H9 (cell line): ENCODE data around the gene RTP3. TPM values are rescaled to one million over a fixed set of nuclear protein-coding genes. Genes with fewer than 3 reads are reported as not detected.
A peak's percentile ranks its signal among the peaks of the same experiment; 100 is the strongest.

ENCODE experiments used
- DNase-seq: peaks from one replicate; pipeline ENCODE4 v3.0.0-alpha.2; 2017
- H2AFZ ChIP-seq: one replicate; pipeline ENCODE4 v1.6.1; 2013; ENCODE audit warnings: mild to moderate bottlenecking, low read length, control low read depth, moderate library complexity
- H2AK5ac ChIP-seq: 2 replicates; pipeline ENCODE4 v1.6.1; 2013; ENCODE audit warnings: low read length, control low read depth, mixed read lengths; ENCODE audit not compliant: insufficient read length
- H2BK120ac ChIP-seq: one replicate; pipeline ENCODE4 v1.6.1; 2013; ENCODE audit warnings: low read depth, mild to moderate bottlenecking, low read length, control low read depth, inconsistent platforms; ENCODE audit not compliant: poor library complexity, severe bottlenecking
- H2BK12ac ChIP-seq: 2 replicates; pipeline ENCODE4 v1.6.1; 2013; ENCODE audit warnings: low read length, control low read depth, mixed read lengths, low read depth; ENCODE audit not compliant: insufficient read length
- H2BK15ac ChIP-seq: 2 replicates; pipeline ENCODE4 v1.6.1; 2013; ENCODE audit warnings: low read depth, low read length, control low read depth
- H2BK20ac ChIP-seq: one replicate; pipeline ENCODE4 v1.6.1; 2013; ENCODE audit warnings: low read depth, mild to moderate bottlenecking, low read length, control low read depth, inconsistent platforms; ENCODE audit not compliant: poor library complexity, severe bottlenecking
- H2BK5ac ChIP-seq: 2 replicates; pipeline ENCODE4 v1.6.1; 2013; ENCODE audit warnings: low read length, control low read depth, mixed read lengths; ENCODE audit not compliant: insufficient read length
- H3K14ac ChIP-seq: 2 replicates; pipeline ENCODE4 v1.6.1; 2013; ENCODE audit warnings: low read length, control low read depth; ENCODE audit not compliant: insufficient read depth
- H3K18ac ChIP-seq: 2 replicates; pipeline ENCODE4 v1.6.1; 2013; ENCODE audit warnings: low read depth, mild to moderate bottlenecking, mixed read lengths, low read length, control low read depth; ENCODE audit not compliant: insufficient read length
- H3K23ac ChIP-seq: 2 replicates; pipeline ENCODE4 v1.6.1; 2013; ENCODE audit warnings: low read length, control low read depth, mixed read lengths, low read depth; ENCODE audit not compliant: insufficient read length
- H3K23me2 ChIP-seq: 2 replicates; pipeline ENCODE4 v1.6.1; 2013; ENCODE audit warnings: low read depth, mild to moderate bottlenecking, mixed read lengths, low read length, control low read depth; ENCODE audit not compliant: insufficient read length, poor library complexity, severe bottlenecking
- H3K27ac ChIP-seq: 2 replicates; pipeline ENCODE4 v1.5.1; 2013; ENCODE audit warnings: low read length, control low read depth, mixed read lengths, low read depth; ENCODE audit not compliant: insufficient read length
- H3K27me3 ChIP-seq: 2 replicates; pipeline ENCODE4 v1.6.1; 2013; ENCODE audit warnings: low read length, control low read depth, inconsistent platforms; ENCODE audit not compliant: insufficient read depth
- H3K4ac ChIP-seq: 2 replicates; pipeline ENCODE4 v1.6.1; 2013; ENCODE audit warnings: low read depth, mild to moderate bottlenecking, control low read depth, inconsistent platforms, low read length, moderate library complexity
- H3K4me1 ChIP-seq: 2 replicates; pipeline ENCODE4 v1.6.1; 2013; ENCODE audit warnings: low read length, control low read depth, inconsistent platforms; ENCODE audit not compliant: insufficient read depth
- H3K4me2 ChIP-seq: 2 replicates; pipeline ENCODE4 v1.6.1; 2013; ENCODE audit warnings: low read length, control low read depth, mixed read lengths; ENCODE audit not compliant: insufficient read length, insufficient read depth
- H3K56ac ChIP-seq: 2 replicates; pipeline ENCODE4 v1.6.1; 2013; ENCODE audit warnings: low read depth, mild to moderate bottlenecking, mixed read lengths, low read length, control low read depth; ENCODE audit not compliant: insufficient read length
- H3K79me1 ChIP-seq: 2 replicates; pipeline ENCODE4 v1.6.1; 2013; ENCODE audit warnings: low read depth, mild to moderate bottlenecking, moderate library complexity, low read length, control low read depth, inconsistent platforms; ENCODE audit not compliant: insufficient read depth, poor library complexity, severe bottlenecking
- H3K79me2 ChIP-seq: 2 replicates; pipeline ENCODE4 v1.6.1; 2013; ENCODE audit warnings: low read length, control low read depth, inconsistent platforms; ENCODE audit not compliant: insufficient read depth
- H3K9ac ChIP-seq: 2 replicates; pipeline ENCODE4 v1.6.1; 2013; ENCODE audit warnings: low read length, control low read depth, mixed read lengths; ENCODE audit not compliant: insufficient read length; ENCODE audit errors: extremely low read depth
- H3K9me3 ChIP-seq: one replicate; pipeline ENCODE4 v1.6.1; 2013; ENCODE audit warnings: low read depth, low read length, inconsistent platforms; ENCODE audit not compliant: control insufficient read depth
- H3T11ph ChIP-seq: one replicate; pipeline ENCODE4 v1.6.1; 2013; ENCODE audit warnings: mild to moderate bottlenecking, low read length, control low read depth, inconsistent platforms
- H4K20me1 ChIP-seq: one replicate; pipeline ENCODE4 v1.6.1; 2013; ENCODE audit not compliant: control insufficient read depth, insufficient read length, insufficient read depth
- H4K5ac ChIP-seq: 2 replicates; pipeline ENCODE4 v1.6.1; 2013; ENCODE audit warnings: low read depth, mild to moderate bottlenecking, mixed read lengths, low read length, control low read depth; ENCODE audit not compliant: insufficient read length
- H4K8ac ChIP-seq: replicated peaks from 2 replicates; pipeline ENCODE4 v1.6.1; 2013; ENCODE audit warnings: low read length, control low read depth, mixed read lengths, low read depth; ENCODE audit not compliant: insufficient read length
- H4K91ac ChIP-seq: 2 replicates; pipeline ENCODE4 v1.6.1; 2013; ENCODE audit warnings: low read depth, mild to moderate bottlenecking, moderate library complexity, mixed read lengths, low read length, control low read depth; ENCODE audit not compliant: insufficient read length
- H3K27ac Mint-ChIP-seq, 3 experiments: 2 replicates in 2 of 3; 3 replicates in 1 of 3; pipeline ENCODE4 v1.8.0; 2020 to 2021; ENCODE audit warnings: mixed read lengths in 3 of 3, mild to moderate bottlenecking in 1 of 3, moderate library complexity in 1 of 3
- H3K27me3 Mint-ChIP-seq: 2 replicates; pipeline ENCODE4 v1.8.0; 2021; ENCODE audit warnings: low read depth, mild to moderate bottlenecking, moderate library complexity, mixed read lengths
- H3K36me3 Mint-ChIP-seq, 3 experiments: 2 replicates in 2 of 3; 3 replicates in 1 of 3; pipeline ENCODE4 v1.8.0; 2020 to 2021; ENCODE audit warnings: low read depth in 3 of 3, mixed read lengths in 3 of 3; ENCODE audit not compliant: insufficient read depth in 1 of 3
- H3K4me1 Mint-ChIP-seq, 2 experiments: 2 replicates each; pipeline ENCODE4 v1.8.0; 2020; ENCODE audit warnings: mixed read lengths in 2 of 2
- H3K4me3 Mint-ChIP-seq, 2 experiments: 2 replicates in 1 of 2; 3 replicates in 1 of 2; pipeline ENCODE4 v1.8.0; 2020 to 2021; ENCODE audit warnings: mild to moderate bottlenecking in 2 of 2, mixed read lengths in 2 of 2, moderate library complexity in 1 of 2
- H3K9me3 Mint-ChIP-seq, 2 experiments: 2 replicates in 1 of 2; 3 replicates in 1 of 2; pipeline ENCODE4 v1.8.0; 2020; ENCODE audit warnings: mild to moderate bottlenecking in 2 of 2, mixed read lengths in 2 of 2, moderate library complexity in 1 of 2
- CTCF ChIP-seq: fragments of 200-600 bp; sonication (generic); conservative IDR thresholded peaks from 3 replicates; pipeline ENCODE4 v1.8.0; 2021; ENCODE audit warnings: antibody characterized with exemption, mild to moderate bottlenecking
- WGBS: extraction: QIAGEN DNeasy Blood & Tissue Kit; methylation state at CpG from one replicate; pipeline ENCODE4 v1.1.7; 2013; ENCODE audit warnings: missing lambda C conversion rate, low lambda C conversion rate, mixed read lengths; ENCODE audit not compliant: insufficient read length; ENCODE audit errors: extremely low coverage; 5-methylcytosine and 5-hydroxymethylcytosine counted together
- total RNA-seq: library from RNA; stranded (reverse); gene quantifications from 2 replicates; pipeline ENCODE4 v1.2.1, GENCODE V29; 2021

RTP3 gene
- total RNA-seq, 1 experiment from 2014 or later, result not detected

- DNase-seq, result no peak
- no peaks in the 10 kb centered on the region for H3K79me2 ChIP-seq
- Mint-ChIP-seq H3K4me1 (peaks cover 7% of the 10 kb centered on the region in 2 experiments; a peak in 3 of 4 replicates), H3K9me3 (no peaks in the 10 kb centered on the region), H3K27ac (peak overlapping the region in 2 of 3 experiments; percentile 8 to 44; a peak in 1 of 7 replicates), H3K4me3 (no peak overlapping the region; a peak in 1 of 5 replicates), H3K36me3 (0 out of 7 replicates have a peak, but pooled peaks cover 0 to 3% (median 0%) of the 10 kb centered on the region in 3 experiments), H3K27me3 (no peaks in the 10 kb centered on the region)
- TF ChIP-seq CTCF, result no peak
- no peak overlapping the region for H3K23ac ChIP-seq
- no peak overlapping the region for H4K8ac ChIP-seq
- no CpG with 5 or more reads among the region's 4 CpGs for WGBS
- H3K9me3 ChIP-seq, result no peaks in the 10 kb centered on the region
- no peaks in the 10 kb centered on the region for H3K79me1 ChIP-seq
- H3K9ac ChIP-seq, result no peak overlapping the region
- H2BK12ac ChIP-seq, result no peak overlapping the region
- H2BK5ac ChIP-seq, result no peak overlapping the region
- H2AFZ ChIP-seq, result no peak overlapping the region
- H2AK5ac ChIP-seq, result no peak overlapping the region
- H3K27me3 ChIP-seq, result no peaks in the 10 kb centered on the region
- H2BK120ac ChIP-seq, result no peak overlapping the region
- no peak overlapping the region for H3K4me2 ChIP-seq
- H3K23me2 ChIP-seq, result no peaks in the 10 kb centered on the region
- no peak overlapping the region for H3K4ac ChIP-seq
- H3K14ac ChIP-seq, result no peak overlapping the region; the same call in 1 of the 2 replicates
- H3T11ph ChIP-seq, result no peak overlapping the region
- H2BK15ac ChIP-seq, result no peak overlapping the region
- no peak overlapping the region for H4K91ac ChIP-seq
- no peak overlapping the region for H3K56ac ChIP-seq
- H3K27ac ChIP-seq, result no peak overlapping the region
- H3K18ac ChIP-seq, result no peak overlapping the region
- H4K5ac ChIP-seq, result no peak overlapping the region
- no peaks in the 10 kb centered on the region for H3K4me1 ChIP-seq
- no peaks in the 10 kb centered on the region for H4K20me1 ChIP-seq
- H2BK20ac ChIP-seq, result no peak overlapping the region
Observed at GRCh38 chr3:46516521-46516920, 18.7 kb downstream of the RTP3 start.
